DOHH2 (cell line): ENCODE results near the gene OSBPL3.

Experiments
- CTCF ChIP-seq: fragments of 200-600 bp; sonication (generic); IDR thresholded peaks from one replicate; pipeline ENCODE4 v1.5.1; 2014; ENCODE audit warnings: antibody characterized with exemption, mild to moderate bottlenecking, low read depth, low read length; ENCODE audit not compliant: poor library complexity, severe bottlenecking
- EZH2phosphoT487 ChIP-seq: fragments of 200-600 bp; sonication (generic); IDR thresholded peaks from 2 replicates; pipeline ENCODE4 v1.6.1; 2017; ENCODE audit warnings: borderline replicate concordance, mild to moderate bottlenecking, antibody characterized with exemption, low read length, moderate library complexity, mixed read lengths

- TF ChIP-seq CTCF (no peak), EZH2phosphoT487 (no peak)
Observed at GRCh38 chr7:24951441-24951980, 28.5 kb downstream of the OSBPL3 start.
